Measurements from ENCODE around the gene GHRL.
"Not testable (repeated sequence)": the region's sequence is repeated elsewhere in the genome, so short reads cannot be mapped to it uniquely, and the experiment has no call there.

Gene GHRL

DNA sequence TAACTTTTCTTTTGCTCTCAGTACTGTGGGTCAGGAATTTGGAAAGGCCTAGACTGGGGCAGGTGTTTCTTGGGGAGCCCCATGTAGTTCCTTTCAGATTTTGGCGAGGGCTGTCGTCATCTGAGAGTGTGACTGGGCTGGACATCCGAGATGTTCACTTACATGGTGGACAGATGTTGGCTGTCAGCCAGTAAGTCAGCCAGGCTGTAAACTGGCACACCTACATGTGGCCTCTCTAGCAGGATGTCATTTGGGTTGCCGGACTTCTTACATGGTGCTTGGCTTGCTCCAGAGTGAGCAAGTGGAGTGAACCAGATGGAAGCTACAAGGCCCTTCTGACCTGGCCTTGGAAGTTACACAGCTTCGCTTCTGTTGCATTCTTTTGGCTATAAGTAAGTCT is 23.8 kb downstream of the GHRL start:
- no peak overlapping the region for H3K4me2 ChIP-seq
- H3K9ac ChIP-seq, result no peak overlapping the region
- H3K27ac ChIP-seq, result no peak overlapping the region
- TF ChIP-seq, protein P1, sequence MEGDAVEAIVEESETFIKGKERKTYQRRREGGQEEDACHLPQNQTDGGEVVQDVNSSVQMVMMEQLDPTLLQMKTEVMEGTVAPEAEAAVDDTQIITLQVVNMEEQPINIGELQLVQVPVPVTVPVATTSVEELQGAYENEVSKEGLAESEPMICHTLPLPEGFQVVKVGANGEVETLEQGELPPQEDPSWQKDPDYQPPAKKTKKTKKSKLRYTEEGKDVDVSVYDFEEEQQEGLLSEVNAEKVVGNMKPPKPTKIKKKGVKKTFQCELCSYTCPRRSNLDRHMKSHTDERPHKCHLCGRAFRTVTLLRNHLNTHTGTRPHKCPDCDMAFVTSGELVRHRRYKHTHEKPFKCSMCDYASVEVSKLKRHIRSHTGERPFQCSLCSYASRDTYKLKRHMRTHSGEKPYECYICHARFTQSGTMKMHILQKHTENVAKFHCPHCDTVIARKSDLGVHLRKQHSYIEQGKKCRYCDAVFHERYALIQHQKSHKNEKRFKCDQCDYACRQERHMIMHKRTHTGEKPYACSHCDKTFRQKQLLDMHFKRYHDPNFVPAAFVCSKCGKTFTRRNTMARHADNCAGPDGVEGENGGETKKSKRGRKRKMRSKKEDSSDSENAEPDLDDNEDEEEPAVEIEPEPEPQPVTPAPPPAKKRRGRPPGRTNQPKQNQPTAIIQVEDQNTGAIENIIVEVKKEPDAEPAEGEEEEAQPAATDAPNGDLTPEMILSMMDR (conservative IDR thresholded peaks at IDR 0.05; ENCODE audit: low read depth, low read length), result no peak
- H3K79me2 ChIP-seq (ENCODE audit: insufficient read depth, low read depth), result peaks cover 87% of the 10 kb centered on the region
- H3K4me1 ChIP-seq (ENCODE audit: low read depth, poor library complexity, severe bottlenecking), result peaks cover 27% of the 10 kb centered on the region
- H3K27me3 ChIP-seq (ENCODE audit: insufficient read depth, low read depth), result no peaks in the 10 kb centered on the region
- 0 out of 2 replicates have a peak, but pooled peaks cover 11% of the 10 kb centered on the region for H4K20me1 ChIP-seq (ENCODE audit: insufficient read depth)
- H3K4me3 ChIP-seq (IDR thresholded peaks at IDR 0.05; ENCODE audit: insufficient read depth, low read depth, low read length), result no peak overlapping the region
- no peak overlapping the region for H2AFZ ChIP-seq (ENCODE audit: low read depth)
- H3K36me3 ChIP-seq (ENCODE audit: insufficient read depth), result no peaks in the 10 kb centered on the region

GRCh38 chr3:10268116-10268515 is 24.6 kb downstream of the GHRL start:
- H3K4me1 ChIP-seq (ENCODE audit: low read depth, poor library complexity, severe bottlenecking), result peaks cover 19% of the 10 kb centered on the region
- peaks cover 87% of the 10 kb centered on the region for H3K79me2 ChIP-seq (ENCODE audit: insufficient read depth, low read depth)
- no peak overlapping the region for H3K4me2 ChIP-seq
- H3K4me3 ChIP-seq (IDR thresholded peaks at IDR 0.05; ENCODE audit: insufficient read depth, low read depth, low read length), result no peak overlapping the region
- no peak overlapping the region for H3K27ac ChIP-seq
- TF ChIP-seq, protein P1 (conservative IDR thresholded peaks at IDR 0.05; ENCODE audit: low read depth, low read length), result no peak
- 0 out of 2 replicates have a peak, but pooled peaks cover 11% of the 10 kb centered on the region for H4K20me1 ChIP-seq (ENCODE audit: insufficient read depth)
- H3K9ac ChIP-seq, result no peak overlapping the region
- H3K27me3 ChIP-seq (ENCODE audit: insufficient read depth, low read depth), result no peaks in the 10 kb centered on the region
- no peaks in the 10 kb centered on the region for H3K36me3 ChIP-seq (ENCODE audit: insufficient read depth)
- no peak overlapping the region for H2AFZ ChIP-seq (ENCODE audit: low read depth)

DNA sequence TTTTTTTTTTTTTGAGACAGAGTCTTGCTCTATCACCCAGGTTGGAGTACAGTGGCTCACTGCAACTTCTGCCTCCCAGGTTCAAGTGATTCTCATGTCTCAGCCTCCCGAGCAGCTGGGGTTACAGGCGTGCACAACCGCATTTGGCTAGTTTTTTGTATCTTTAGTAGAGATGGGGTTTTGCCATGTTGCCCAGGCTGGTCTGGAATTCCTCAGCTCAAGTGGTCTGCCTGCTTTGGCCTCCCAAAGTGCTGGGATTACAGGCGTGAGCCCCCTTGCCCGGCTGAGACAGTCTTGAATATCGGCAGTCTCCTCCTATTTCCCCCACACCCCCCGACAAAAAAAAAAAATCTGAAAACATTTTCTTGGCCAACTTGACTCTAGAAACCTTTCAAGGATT is 25.8 kb downstream of the GHRL start:
- not testable (repeated sequence) for H3K4me1 ChIP-seq (ENCODE audit: low read depth, poor library complexity, severe bottlenecking); H3K36me3 ChIP-seq (ENCODE audit: insufficient read depth); H3K27me3 ChIP-seq (ENCODE audit: insufficient read depth, low read depth); H4K20me1 ChIP-seq (ENCODE audit: insufficient read depth); H3K27ac ChIP-seq; H2AFZ ChIP-seq (ENCODE audit: low read depth); H3K4me3 ChIP-seq (IDR thresholded peaks at IDR 0.05; ENCODE audit: insufficient read depth, low read depth, low read length); H3K4me2 ChIP-seq; H3K9ac ChIP-seq
- H3K79me2 ChIP-seq (ENCODE audit: insufficient read depth, low read depth), result peaks cover 85% of the 10 kb centered on the region

- Histone ChIP-seq H3K9ac (no peak overlapping the region), H3K79me2 (ENCODE audit: insufficient read depth, low read depth) (peaks cover 75% of the 10 kb centered on the region), H3K4me3 (IDR thresholded peaks at IDR 0.05; ENCODE audit: insufficient read depth, low read depth, low read length) (no peak overlapping the region), H4K20me1 (ENCODE audit: insufficient read depth) (0 out of 2 replicates have a peak, but pooled peaks cover 8% of the 10 kb centered on the region), H3K4me1 (ENCODE audit: low read depth, poor library complexity, severe bottlenecking) (no peaks in the 10 kb centered on the region), H3K4me2 (no peak overlapping the region), H3K27me3 (ENCODE audit: insufficient read depth, low read depth) (no peaks in the 10 kb centered on the region), H2AFZ (ENCODE audit: low read depth) (no peak overlapping the region), H3K36me3 (ENCODE audit: insufficient read depth) (no peaks in the 10 kb centered on the region), H3K27ac (no peak overlapping the region)
- TF ChIP-seq, protein P1 (conservative IDR thresholded peaks at IDR 0.05; ENCODE audit: low read depth, low read length), result no peak
Measured at GRCh38 chr3:10265833-10266232, 26.9 kb downstream of the GHRL start.

DNA sequence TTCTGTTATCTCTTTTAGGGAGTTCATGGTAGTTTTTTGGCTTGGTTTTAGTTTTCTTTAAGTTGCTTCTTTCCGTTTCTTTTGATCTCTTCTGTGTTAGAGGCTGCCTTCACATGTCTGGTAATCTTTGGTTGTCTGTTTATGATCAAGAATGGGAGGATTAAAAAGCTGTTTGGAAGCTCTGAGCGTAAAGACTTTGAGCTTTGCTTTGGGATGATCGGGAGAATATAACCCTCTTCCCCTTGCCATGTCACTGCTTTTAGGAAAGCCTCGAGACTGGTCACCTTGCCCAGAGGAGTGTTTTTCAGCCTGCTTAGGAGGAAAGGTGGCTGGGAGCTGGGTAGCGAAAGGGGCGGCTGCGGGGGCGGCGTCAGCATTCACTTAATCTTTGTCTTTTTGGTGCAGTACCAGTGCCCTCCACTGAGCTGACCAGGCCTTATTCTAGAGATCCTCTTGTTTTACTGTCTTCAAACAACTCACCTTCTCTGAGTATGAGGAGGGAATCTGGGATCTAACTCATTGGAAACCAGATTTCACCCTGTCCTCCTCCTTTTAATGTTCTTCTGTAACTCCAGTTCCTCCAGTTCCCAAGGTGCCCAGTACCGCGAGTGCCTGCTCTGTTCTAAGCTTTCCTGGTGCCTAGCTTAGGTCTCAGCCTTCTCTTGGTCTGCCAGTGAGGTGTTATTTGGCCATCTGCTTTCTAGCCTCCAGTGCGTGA is 28.9 kb downstream of the GHRL start:
- Histone ChIP-seq H3K27me3 (ENCODE audit: insufficient read depth, low read depth) (no peaks in the 10 kb centered on the region), H3K4me1 (ENCODE audit: low read depth, poor library complexity, severe bottlenecking) (no peaks in the 10 kb centered on the region), H3K4me2 (no peak overlapping the region), H2AFZ (ENCODE audit: low read depth) (no peak overlapping the region), H4K20me1 (ENCODE audit: insufficient read depth) (0 out of 2 replicates have a peak, but pooled peaks cover 8% of the 10 kb centered on the region), H3K9ac (no peak overlapping the region), H3K36me3 (ENCODE audit: insufficient read depth) (no peaks in the 10 kb centered on the region), H3K4me3 (IDR thresholded peaks at IDR 0.05; ENCODE audit: insufficient read depth, low read depth, low read length) (no peak overlapping the region), H3K27ac (no peak overlapping the region), H3K79me2 (ENCODE audit: insufficient read depth, low read depth) (peaks cover 60% of the 10 kb centered on the region)
- TF ChIP-seq, protein P1 (conservative IDR thresholded peaks at IDR 0.05; ENCODE audit: low read depth, low read length), result peak; percentile 44

All from KMS-11 (cell line).